H1 (cell line): Measurements from ENCODE around the gene LRRTM4. TPM values are rescaled to one million over a fixed set of nuclear protein-coding genes. Genes with fewer than 3 reads are reported as not detected.

Source experiments
- CTCF ChIA-PET: fragments of 300-600 bp; sonication (Branson Sonifier 250); formaldehyde crosslinking; loops from one replicate; lab custom pipeline; 2021; ENCODE audit not compliant: partially characterized antibody; lab: Charles Lee
- POLR2A ChIA-PET: fragments of 300-600 bp; sonication (Branson Sonifier 250); formaldehyde crosslinking; loops from one replicate; lab custom pipeline; 2021; ENCODE audit warnings: inconsistent platforms; ENCODE audit not compliant: partially characterized antibody; lab: Charles Lee
- DNase-seq, 2 experiments: peaks; one replicate each; pipeline versions ENCODE4 v3.0.0 to v3.0.0-alpha.2; 2010 to 2022; ENCODE audit warnings: low spot score in 2 of 2, low read depth in 1 of 2, mixed read lengths in 1 of 2
- FAIRE-seq: peaks from 2 replicates; lab custom pipeline; 2011; peaks lifted over from hg19 to GRCh38; lab: Jason Lieb, UNC
- H2AFZ ChIP-seq: 2 replicates; pipeline ENCODE4 v1.8.1; 2012; ENCODE audit warnings: low read length, inconsistent platforms
- H2AK5ac ChIP-seq: 2 replicates; pipeline ENCODE4 v1.6.1; 2013; ENCODE audit warnings: low read depth, low read length
- H2BK120ac ChIP-seq: replicated peaks from 2 replicates; pipeline ENCODE3; 2013; ENCODE audit warnings: low read depth, low read length, inconsistent platforms
- H2BK12ac ChIP-seq: 2 replicates; pipeline ENCODE4 v1.6.1; 2013; ENCODE audit warnings: low read depth, low read length
- H2BK15ac ChIP-seq: 2 replicates; pipeline ENCODE4 v1.6.1; 2013; ENCODE audit warnings: low read length
- H2BK20ac ChIP-seq: 2 replicates; pipeline ENCODE4 v1.6.1; 2013; ENCODE audit warnings: low read length
- H2BK5ac ChIP-seq: 2 replicates; pipeline ENCODE4 v1.6.1; 2013; ENCODE audit warnings: low read depth, low read length
- H3K14ac ChIP-seq: 2 replicates; pipeline ENCODE4 v1.6.1; 2013; ENCODE audit warnings: inconsistent platforms; ENCODE audit not compliant: insufficient read length
- H3K18ac ChIP-seq: 2 replicates; pipeline ENCODE4 v1.6.1; 2013; ENCODE audit warnings: low read length; ENCODE audit errors: extremely low read depth
- H3K23ac ChIP-seq: 2 replicates; pipeline ENCODE4 v1.6.1; 2013; ENCODE audit warnings: inconsistent platforms; ENCODE audit not compliant: insufficient read length
- H3K23me2 ChIP-seq: 2 replicates; pipeline ENCODE4 v1.6.1; 2013; ENCODE audit warnings: low read depth, low read length
- H3K27ac ChIP-seq: 2 replicates; pipeline ENCODE4 v1.6.1; 2011; ENCODE audit warnings: low read depth, low read length, inconsistent platforms
- H3K27me3 ChIP-seq, 4 experiments: replicated peaks in 1 of 4; 1 replicate in 1 of 4; 2 replicates in 3 of 4; pipeline versions ENCODE4 v1.6.1 to v1.8.1; 2011 to 2013; ENCODE audit warnings: low read length in 3 of 4, mild to moderate bottlenecking in 3 of 4, inconsistent platforms in 2 of 4, mixed read lengths in 2 of 4, moderate library complexity in 1 of 4; ENCODE audit not compliant: control insufficient read depth in 3 of 4, insufficient read depth in 3 of 4; ENCODE audit errors: extremely low read depth in 1 of 4
- H3K36me3 ChIP-seq, 4 experiments: 2 replicates each; pipeline versions ENCODE4 v1.6.1 to v1.8.1; 2011 to 2013; ENCODE audit warnings: mild to moderate bottlenecking in 4 of 4, low read length in 3 of 4, moderate library complexity in 2 of 4, control low read depth in 1 of 4, inconsistent platforms in 1 of 4; ENCODE audit not compliant: insufficient read depth in 4 of 4, control insufficient read depth in 2 of 4
- H3K4ac ChIP-seq: replicated peaks from 2 replicates; pipeline ENCODE3; 2013; ENCODE audit warnings: low read length, low read depth, mixed read lengths, inconsistent platforms; ENCODE audit not compliant: insufficient read length
- H3K4me1 ChIP-seq, 4 experiments: replicated peaks in 1 of 4; 1 replicate in 1 of 4; 2 replicates in 3 of 4; pipeline versions ENCODE4 v1.6.1 to v1.8.1; 2011 to 2013; ENCODE audit warnings: low read length in 3 of 4, inconsistent platforms in 2 of 4, mixed read lengths in 1 of 4; ENCODE audit not compliant: insufficient read depth in 4 of 4, control insufficient read depth in 3 of 4
- H3K4me2 ChIP-seq, 2 experiments: 2 replicates each; pipeline versions ENCODE4 v1.6.1 to v1.8.1; 2011 to 2013; ENCODE audit warnings: low read depth in 2 of 2, low read length in 2 of 2, control low read depth in 1 of 2, inconsistent platforms in 1 of 2, mild to moderate bottlenecking in 1 of 2; ENCODE audit not compliant: insufficient read depth in 1 of 2
- H3K4me3 ChIP-seq, 4 experiments: fragments of 200-600, 300-600 bp in 1 of 4; sonication (generic), shearing (Covaris generic), sonication (Bioruptor Twin) in 1 of 4; 2 replicates each; pipeline versions ENCODE4 v1.5.1 to v1.8.1; 2011 to 2016; ENCODE audit warnings: low read length in 4 of 4, low read depth in 3 of 4, control low read depth in 2 of 4, inconsistent platforms in 2 of 4, mild to moderate bottlenecking in 2 of 4, mixed read lengths in 1 of 4, moderate library complexity in 1 of 4; ENCODE audit not compliant: insufficient read depth in 2 of 4; ENCODE audit errors: extremely low read depth in 1 of 4
- H3K56ac ChIP-seq: replicated peaks from 2 replicates; pipeline ENCODE3; 2013; ENCODE audit warnings: low read depth, mild to moderate bottlenecking, mixed read lengths, low read length, inconsistent platforms; ENCODE audit not compliant: insufficient read length
- H3K79me1 ChIP-seq: 2 replicates; pipeline ENCODE4 v1.6.1; 2013; ENCODE audit warnings: low read depth, low read length, control low read depth
- H3K79me2 ChIP-seq, 2 experiments: 2 replicates each; pipeline versions ENCODE4 v1.6.1 to v1.8.1; 2012 to 2013; ENCODE audit warnings: low read length in 2 of 2, mild to moderate bottlenecking in 2 of 2, inconsistent platforms in 1 of 2; ENCODE audit not compliant: insufficient read depth in 2 of 2, control insufficient read depth in 1 of 2
- H3K9ac ChIP-seq, 4 experiments: replicated peaks in 1 of 4; 1 replicate in 1 of 4; 2 replicates in 3 of 4; pipeline versions ENCODE4 v1.6.1 to v1.8.1; 2011 to 2013; ENCODE audit warnings: low read depth in 3 of 4, low read length in 3 of 4, control low read depth in 2 of 4, mild to moderate bottlenecking in 2 of 4, moderate library complexity in 2 of 4, inconsistent platforms in 1 of 4; ENCODE audit errors: extremely low read depth in 1 of 4
- H3K9me3 ChIP-seq, 2 experiments: 2 replicates each; pipeline versions ENCODE4 v1.6.1 to v1.8.1; 2012 to 2013; ENCODE audit warnings: mild to moderate bottlenecking in 2 of 2, moderate library complexity in 2 of 2, control low read depth in 1 of 2, inconsistent platforms in 1 of 2, low read depth in 1 of 2, low read length in 1 of 2, mixed read lengths in 1 of 2; ENCODE audit not compliant: insufficient read depth in 2 of 2
- H4K20me1 ChIP-seq, 2 experiments: replicated peaks in 1 of 2; 2 replicates each; pipeline versions ENCODE3 to v1.8.1; 2011 to 2013; ENCODE audit warnings: inconsistent platforms in 2 of 2, low read length in 2 of 2, mild to moderate bottlenecking in 1 of 2; ENCODE audit not compliant: insufficient read depth in 2 of 2, control insufficient read depth in 1 of 2
- H4K5ac ChIP-seq: 2 replicates; pipeline ENCODE4 v1.6.1; 2013; ENCODE audit warnings: low read length, low read depth, mixed read lengths, inconsistent platforms; ENCODE audit not compliant: insufficient read length
- H4K8ac ChIP-seq: 2 replicates; pipeline ENCODE4 v1.8.0; 2013; ENCODE audit warnings: mild to moderate bottlenecking, moderate library complexity, low read length, inconsistent platforms; ENCODE audit not compliant: insufficient read depth; ENCODE audit errors: extremely low read depth
- H4K91ac ChIP-seq: replicated peaks from 2 replicates; pipeline ENCODE3; 2013; ENCODE audit warnings: low read length, mixed read lengths, inconsistent platforms; ENCODE audit not compliant: insufficient read length
- CEBPB ChIP-seq: IDR thresholded peaks from 2 replicates; pipeline ENCODE4 v1.6.1; 2012; ENCODE audit warnings: low read depth, low read length
- HDAC6 ChIP-seq: IDR thresholded peaks from one replicate; pipeline ENCODE4 v1.7.1; 2012; ENCODE audit warnings: low read depth, mild to moderate bottlenecking, inconsistent platforms, low read length, moderate library complexity
- NANOG ChIP-seq: IDR thresholded peaks from 2 replicates; pipeline ENCODE4 v1.6.1; 2011; ENCODE audit warnings: low read length, low read depth, mild to moderate bottlenecking, inconsistent platforms; ENCODE audit not compliant: insufficient read depth, poor library complexity, severe bottlenecking
- RBBP5 ChIP-seq: IDR thresholded peaks from 2 replicates; pipeline ENCODE4 v1.7.1; 2012; ENCODE audit warnings: low read depth, mild to moderate bottlenecking, inconsistent platforms, low read length, moderate library complexity, borderline replicate concordance
- SIN3A ChIP-seq, 2 experiments: IDR thresholded peaks in 1 of 2; conservative IDR thresholded peaks in 1 of 2; 2 replicates each; pipeline ENCODE4 v1.6.1; 2011 to 2012; ENCODE audit warnings: low read length in 2 of 2, improper control_type of control experiment in 1 of 2, low read depth in 1 of 2, mild to moderate bottlenecking in 1 of 2
- USF2 ChIP-seq: IDR thresholded peaks from 2 replicates; pipeline ENCODE4 v1.6.1; 2011; ENCODE audit warnings: low read length, improper control_type of control experiment
- WGBS, 2 experiments: shearing (Covaris generic) in 1 of 2; methylation state at CpG; one replicate each; pipeline versions ENCODE4 v1.1.6 to v1.1.7; 2013 to 2015; ENCODE audit warnings: low lambda C conversion rate in 2 of 2, mixed read lengths in 2 of 2, inconsistent platforms in 1 of 2, low coverage in 1 of 2, missing lambda C conversion rate in 1 of 2; ENCODE audit not compliant: insufficient replicate concordance in 2 of 2, insufficient coverage in 1 of 2, insufficient read length in 1 of 2; ENCODE audit errors: extremely low coverage in 1 of 2, missing lambda C conversion rate in 1 of 2; 5-methylcytosine and 5-hydroxymethylcytosine counted together
- polyA plus RNA-seq, 7 experiments: library from polyadenylated mRNA; depleted of rRNA in 3 of 7; stranded (reverse) in 5 of 7; unstranded in 2 of 7; fragments of >200 nt in 5 of 7; fragments of 200-250 nt in 2 of 7; gene quantifications; 1 replicate in 5 of 7; 2 replicates in 1 of 7; 4 replicates in 1 of 7; pipeline versions ENCODE4 v1.2.1 to v1.2.3, GENCODE V29; 2011 to 2013; ENCODE audit warnings: missing spikeins in 2 of 7, mixed read lengths in 2 of 7
- total RNA-seq: library from RNA; stranded (reverse); fragmentation: NEBNext Ultra II Directional; extraction: Animal tissue kit (Norgen Biotek cat#: 25700); gene quantifications from 2 replicates; pipeline ENCODE4 v1.2.1, GENCODE V29; 2021
- TF ChIP-seq, protein P1 (sequence below): IDR thresholded peaks from 2 replicates; pipeline ENCODE4 v1.6.1; 2012; ENCODE audit warnings: low read length, inconsistent platforms

LRRTM4 gene
- total and polyA plus RNA-seq, 2 of the 8 experiments (the other 6 are each of a cell fraction or from before 2014, with no cell fraction given), result 3.6 to 9.5 TPM

DNA sequence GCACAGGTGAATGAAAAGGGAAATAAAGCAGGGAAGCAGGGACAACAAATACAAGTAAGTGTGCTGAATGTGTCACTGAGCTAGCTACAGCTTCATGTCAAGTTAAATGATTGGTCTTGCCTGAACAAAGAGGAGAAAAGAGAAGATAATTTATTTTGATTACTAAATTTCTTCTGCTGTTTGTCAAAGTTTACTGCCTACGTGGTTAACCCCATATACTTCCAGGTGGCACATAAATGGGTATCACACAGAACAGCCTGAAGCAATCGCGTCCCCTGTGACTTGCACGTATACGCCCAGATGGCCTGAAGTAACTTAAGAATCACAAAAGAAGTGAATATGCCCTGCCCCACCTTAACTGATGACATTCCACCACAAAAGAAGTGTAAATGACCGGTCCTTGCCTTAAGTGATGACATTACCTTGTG lies 434.2 kb downstream of the LRRTM4 start:
- Histone ChIP-seq H2BK20ac (no peak overlapping the region; the same call in 1 of the 2 replicates), H2BK5ac (peak overlapping the region; percentile 76; the same call in 1 of the 2 replicates), H2BK15ac (no peak overlapping the region), H3K4me2 (peak overlapping the region; percentile 52 to 68), H2AK5ac (no peak overlapping the region), H2BK12ac (no peak overlapping the region), H3K27ac (peak overlapping the region; percentile 55; the same call in 1 of the 2 replicates), H3K18ac (peak overlapping the region; percentile 33; the same call in 1 of the 2 replicates), H2BK120ac (peak overlapping the region; percentile 90), H3K9ac (peak overlapping the region in 2 of 4 experiments; percentile 13 to 53; a peak in 3 of 7 replicates), H3K23me2 (0 out of 2 replicates have a peak, but pooled peaks cover 2% of the 10 kb centered on the region), H3K56ac (no peak overlapping the region), H4K8ac (no peak overlapping the region), H4K91ac (peak overlapping the region; percentile 94), H3K14ac (no peak overlapping the region), H2AFZ (no peak overlapping the region), H3K4me3 (peak overlapping the region; percentile 0 to 85 (median 74); a peak in 6 of 8 replicates), H3K23ac (no peak overlapping the region), H3K27me3 (no peaks in the 10 kb centered on the region), H3K36me3 (peaks cover 0 to 15% (median 6%) of the 10 kb centered on the region in 4 experiments; a peak in 2 of 8 replicates), H3K4me1 (peaks cover 0 to 20% (median 4%) of the 10 kb centered on the region in 4 experiments; a peak in 4 of 7 replicates), H3K9me3 (no peaks in the 10 kb centered on the region), H3K4ac (no peak overlapping the region), H4K20me1 (no peaks in the 10 kb centered on the region), H4K5ac (peak overlapping the region; percentile 41), H3K79me2 (peaks cover 4 to 48% of the 10 kb centered on the region in 2 experiments; a peak in 3 of 4 replicates), H3K79me1 (no peaks in the 10 kb centered on the region)
- FAIRE-seq (peak; percentile 62), DNase-seq (no peak)
- ChIA-PET CTCF (interaction anchor here (1.1 to 1.3 kb wide), 2 partner anchors 8 to 134 kb away, joined by 3 to 5 read pairs; no protein-coding TSS in a partner anchor), POLR2A (interaction anchor here (0.8 to 2.0 kb wide), 10 partner anchors 9 to 135 kb away, joined by 3 to 14 read pairs (median 4); no protein-coding TSS in a partner anchor)
- WGBS, 2 experiments, result 2% methylated on average over 6 of the region's 6 CpGs; no CpG with 5 or more reads in 1 of the 2 experiments
- TF ChIP-seq NANOG (peak; percentile 63), RBBP5 (no peak), USF2 (no peak), SIN3A (conservative IDR thresholded peaks at IDR 0.05 in 1 of 2, IDR thresholded peaks at IDR 0.05 in 1 of 2; ENCODE audit: low read depth in 1 of 2, low read length in 2 of 2) (peak in 1 of 2 experiments; percentile 58; a peak in 1 of 4 replicates), CEBPB (peak; percentile 25; the same call in 1 of the 2 replicates), HDAC6 (no peak)
- TF ChIP-seq, protein P1, sequence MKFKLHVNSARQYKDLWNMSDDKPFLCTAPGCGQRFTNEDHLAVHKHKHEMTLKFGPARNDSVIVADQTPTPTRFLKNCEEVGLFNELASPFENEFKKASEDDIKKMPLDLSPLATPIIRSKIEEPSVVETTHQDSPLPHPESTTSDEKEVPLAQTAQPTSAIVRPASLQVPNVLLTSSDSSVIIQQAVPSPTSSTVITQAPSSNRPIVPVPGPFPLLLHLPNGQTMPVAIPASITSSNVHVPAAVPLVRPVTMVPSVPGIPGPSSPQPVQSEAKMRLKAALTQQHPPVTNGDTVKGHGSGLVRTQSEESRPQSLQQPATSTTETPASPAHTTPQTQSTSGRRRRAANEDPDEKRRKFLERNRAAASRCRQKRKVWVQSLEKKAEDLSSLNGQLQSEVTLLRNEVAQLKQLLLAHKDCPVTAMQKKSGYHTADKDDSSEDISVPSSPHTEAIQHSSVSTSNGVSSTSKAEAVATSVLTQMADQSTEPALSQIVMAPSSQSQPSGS, result 0 out of 2 replicates have a peak, but pooled peaks have one; percentile 26
